Measurements from ENCODE around the gene ITGAV. TPM values are rescaled to one million over a fixed set of nuclear protein-coding genes. Genes with fewer than 3 reads are reported as not detected.

ITGAV gene
- total RNA-seq, 4 donors from 2014 or later = 28.9 to 67.0 (median 52.1) TPM

DNA sequence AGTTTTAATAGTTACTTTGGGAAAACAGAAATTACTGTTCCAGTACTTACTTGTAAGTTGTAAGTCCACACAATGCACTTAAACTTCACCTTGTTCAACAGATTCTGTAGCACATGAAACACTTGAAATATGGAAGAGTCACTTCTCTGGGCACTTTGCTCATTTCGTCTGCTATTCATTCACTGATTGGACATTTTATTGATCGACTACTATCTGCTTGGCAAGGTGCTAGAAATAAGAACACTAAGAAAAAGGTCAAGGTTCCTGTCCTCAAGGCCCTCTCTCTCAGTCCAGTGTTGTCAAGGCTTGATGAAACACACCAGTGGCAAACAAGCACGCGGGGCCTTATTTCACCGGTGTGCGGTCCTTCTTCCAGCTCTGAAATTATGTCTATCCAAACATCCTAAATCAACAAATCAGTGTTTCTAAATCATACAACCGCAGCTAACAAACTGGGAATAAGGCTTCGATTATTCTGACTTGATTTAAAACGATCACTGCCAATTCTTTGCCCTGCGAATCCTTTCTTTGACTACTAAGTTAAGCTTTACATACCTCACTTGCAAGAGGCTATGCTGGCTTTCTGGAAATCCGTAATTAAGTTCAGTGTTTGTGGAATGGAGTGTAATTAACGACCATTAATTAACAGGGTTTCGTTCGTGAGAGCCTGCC lies 780 bp upstream of the ITGAV start:
- H3K9me3 ChIP-seq = no peaks in the 10 kb centered on the region
- no peaks in the 10 kb centered on the region for H3K27me3 ChIP-seq
- no peaks in the 10 kb centered on the region for H3K36me3 ChIP-seq
- no peak for TF ChIP-seq POLR2AphosphoS5 (IDR thresholded peaks at IDR 0.05)
- no peak for TF ChIP-seq POLR2A (IDR thresholded peaks at IDR 0.05)
- no peak for TF ChIP-seq EP300 (IDR thresholded peaks at IDR 0.05; ENCODE audit: low read depth)
- TF ChIP-seq, protein P1, sequence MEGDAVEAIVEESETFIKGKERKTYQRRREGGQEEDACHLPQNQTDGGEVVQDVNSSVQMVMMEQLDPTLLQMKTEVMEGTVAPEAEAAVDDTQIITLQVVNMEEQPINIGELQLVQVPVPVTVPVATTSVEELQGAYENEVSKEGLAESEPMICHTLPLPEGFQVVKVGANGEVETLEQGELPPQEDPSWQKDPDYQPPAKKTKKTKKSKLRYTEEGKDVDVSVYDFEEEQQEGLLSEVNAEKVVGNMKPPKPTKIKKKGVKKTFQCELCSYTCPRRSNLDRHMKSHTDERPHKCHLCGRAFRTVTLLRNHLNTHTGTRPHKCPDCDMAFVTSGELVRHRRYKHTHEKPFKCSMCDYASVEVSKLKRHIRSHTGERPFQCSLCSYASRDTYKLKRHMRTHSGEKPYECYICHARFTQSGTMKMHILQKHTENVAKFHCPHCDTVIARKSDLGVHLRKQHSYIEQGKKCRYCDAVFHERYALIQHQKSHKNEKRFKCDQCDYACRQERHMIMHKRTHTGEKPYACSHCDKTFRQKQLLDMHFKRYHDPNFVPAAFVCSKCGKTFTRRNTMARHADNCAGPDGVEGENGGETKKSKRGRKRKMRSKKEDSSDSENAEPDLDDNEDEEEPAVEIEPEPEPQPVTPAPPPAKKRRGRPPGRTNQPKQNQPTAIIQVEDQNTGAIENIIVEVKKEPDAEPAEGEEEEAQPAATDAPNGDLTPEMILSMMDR (IDR thresholded peaks at IDR 0.05) = no peak
- peaks cover 6 to 24% (median 11%) of the 10 kb centered on the region in 4 donors for H3K4me1 ChIP-seq
- peak overlapping the region; percentile 96 for H3K27ac ChIP-seq
- intact Hi-C loops (cut with DNase I; ENCODE audit: low total_unique reads) (no loop called here), in situ Hi-C loops (cut with MboI; ENCODE audit: low pct_ligation_motif_present in 1 of 4, low pct_unique_long_range_greater_than_20kb in 1 of 4, low sequenced_read_pairs in 3 of 4) (no loop called here)
- H3K4me3 ChIP-seq = peak overlapping the region; percentile 77 to 92 (median 86)
- no peak for DNase-seq
- 23 to 25% methylated on average over 10 to 14 of the region's 14 CpGs for WGBS, 2 donors (ENCODE audit: low coverage in 1 of 2)

DNA sequence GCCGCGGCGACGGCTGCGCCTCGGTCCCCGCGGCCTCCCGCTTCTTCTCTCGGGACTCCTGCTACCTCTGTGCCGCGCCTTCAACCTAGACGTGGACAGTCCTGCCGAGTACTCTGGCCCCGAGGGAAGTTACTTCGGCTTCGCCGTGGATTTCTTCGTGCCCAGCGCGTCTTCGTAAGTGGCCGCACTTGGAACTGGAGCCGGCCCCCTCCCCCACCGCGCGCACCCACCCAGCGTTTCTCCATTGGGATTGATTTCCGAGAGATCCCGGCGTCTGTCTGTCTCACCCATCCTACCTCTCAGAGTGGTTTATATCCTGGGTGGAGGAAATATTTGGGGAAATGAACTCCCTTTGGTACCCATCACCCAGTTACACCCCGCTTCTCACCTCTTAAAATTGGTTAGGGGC lies 498 bp downstream of the ITGAV start:
- TF ChIP-seq, protein P1 (IDR thresholded peaks at IDR 0.05) = peak in 2 of 5 experiments; percentile 14 to 23
- no peak for TF ChIP-seq POLR2A (IDR thresholded peaks at IDR 0.05)
- intact Hi-C loops (cut with DNase I; ENCODE audit: low total_unique reads) = no loop called here
- Histone ChIP-seq H3K36me3 (no peaks in the 10 kb centered on the region), H3K4me1 (peaks cover 6 to 36% (median 15%) of the 10 kb centered on the region in 4 donors), H3K27me3 (no peaks in the 10 kb centered on the region), H3K9me3 (no peaks in the 10 kb centered on the region), H3K4me3 (peak overlapping the region; percentile 77 to 92 (median 86)), H3K27ac (peak overlapping the region; percentile 96)
- peak; percentile 41 for DNase-seq
- 1% methylated on average over 32 of the region's 32 CpGs; no CpG with 5 or more reads in 1 of the 2 donors for whole genome bisulfite sequencing, 2 donors (ENCODE audit: low coverage in 1 of 2)
- in situ Hi-C loops (cut with MboI; ENCODE audit: low pct_ligation_motif_present in 1 of 4, low pct_unique_long_range_greater_than_20kb in 1 of 4, low sequenced_read_pairs in 3 of 4) = no loop called here

DNA sequence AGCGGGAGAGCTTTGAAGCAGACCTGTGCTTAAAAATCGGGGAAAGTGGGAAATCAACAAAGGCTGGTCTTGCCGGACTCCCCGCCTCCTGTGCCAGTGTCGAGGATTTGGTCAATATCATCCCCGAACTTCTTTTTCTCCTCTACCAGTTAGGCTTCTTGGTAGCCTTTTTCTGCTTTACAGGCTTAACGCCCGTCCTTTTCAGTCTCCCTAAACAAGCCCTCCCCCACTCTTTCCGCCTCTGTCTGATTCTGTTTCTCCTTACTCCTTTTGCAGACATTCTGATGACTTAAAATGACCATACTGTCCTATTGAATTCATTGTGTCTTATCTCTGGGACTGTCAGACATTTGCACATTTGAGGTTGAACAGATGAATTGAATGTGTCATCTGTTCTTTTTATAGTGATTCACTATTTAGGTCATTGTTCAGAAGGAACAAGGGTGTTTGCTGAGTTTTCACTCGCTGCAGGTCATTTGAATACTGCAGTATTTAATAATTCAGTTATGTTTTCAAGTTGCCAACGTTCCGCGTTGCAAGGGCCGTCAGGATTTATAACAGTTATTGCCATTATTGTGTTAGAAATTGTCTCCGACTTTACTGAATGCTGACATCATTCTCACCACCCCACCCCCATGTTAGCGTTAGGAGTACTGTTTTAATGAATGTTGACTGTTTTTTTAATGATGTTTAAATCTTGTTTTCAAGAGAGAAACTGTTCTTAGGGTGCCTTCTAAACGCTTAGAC lies 1.1 kb downstream of the ITGAV start:
- H3K27ac ChIP-seq = peak overlapping the region; percentile 96
- peaks cover 6 to 37% (median 15%) of the 10 kb centered on the region in 4 donors for H3K4me1 ChIP-seq
- peak overlapping the region; percentile 77 to 92 (median 86) for H3K4me3 ChIP-seq
- no peaks in the 10 kb centered on the region for H3K9me3 ChIP-seq
- no peaks in the 10 kb centered on the region for H3K27me3 ChIP-seq
- in situ Hi-C loops (cut with MboI; ENCODE audit: low pct_ligation_motif_present in 1 of 4, low pct_unique_long_range_greater_than_20kb in 1 of 4, low sequenced_read_pairs in 3 of 4) (no loop called here), intact Hi-C loops (cut with DNase I; ENCODE audit: low total_unique reads) (no loop called here)
- H3K36me3 ChIP-seq = no peaks in the 10 kb centered on the region
- DNase-seq = peak; percentile 13
- 0 to 1% methylated on average over 16 to 17 of the region's 17 CpGs for WGBS, 2 donors (ENCODE audit: low coverage in 1 of 2)
- peak in 2 of 3 donors; percentile 43 to 57 for TF ChIP-seq POLR2AphosphoS5 (IDR thresholded peaks at IDR 0.05)
- TF ChIP-seq POLR2A (IDR thresholded peaks at IDR 0.05) = no peak

DNA sequence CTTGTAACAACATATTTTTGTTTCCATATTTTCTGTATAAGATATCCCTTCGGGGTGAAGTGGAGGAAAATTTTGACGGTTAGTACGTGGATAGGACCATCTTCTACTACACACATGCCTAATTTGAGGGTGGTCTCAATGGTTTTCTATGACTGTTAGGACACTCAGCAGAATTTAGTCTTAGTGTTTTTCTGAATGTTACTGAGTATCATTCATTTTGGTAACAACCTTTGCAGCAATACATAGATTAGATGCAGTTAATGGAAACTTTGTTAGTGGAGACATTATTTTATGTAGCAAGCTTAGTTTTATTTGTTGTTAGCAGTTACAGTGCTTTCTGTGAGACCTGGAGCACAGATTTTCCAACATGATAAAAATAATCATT lies 1.6 kb downstream of the ITGAV start:
- Histone ChIP-seq H3K27me3 (no peaks in the 10 kb centered on the region), H3K36me3 (no peaks in the 10 kb centered on the region), H3K9me3 (no peaks in the 10 kb centered on the region), H3K4me3 (peak overlapping the region in 3 of 4 donors; percentile 77 to 92 (median 83)), H3K4me1 (peaks cover 6 to 37% (median 15%) of the 10 kb centered on the region in 4 donors), H3K27ac (peak overlapping the region; percentile 96)
- 30% methylated on average over 3 of the region's 3 CpGs; no CpG with 5 or more reads in 1 of the 2 donors for WGBS, 2 donors (ENCODE audit: low coverage in 1 of 2)
- DNase-seq = no peak
- intact Hi-C loops (cut with DNase I; ENCODE audit: low total_unique reads) = no loop called here
- in situ Hi-C loops (cut with MboI; ENCODE audit: low pct_ligation_motif_present in 1 of 4, low pct_unique_long_range_greater_than_20kb in 1 of 4, low sequenced_read_pairs in 3 of 4) = no loop called here
- TF ChIP-seq, protein P1 (IDR thresholded peaks at IDR 0.05) = no peak
- TF ChIP-seq POLR2A (IDR thresholded peaks at IDR 0.05) (no peak), EP300 (IDR thresholded peaks at IDR 0.05; ENCODE audit: low read depth) (no peak), POLR2AphosphoS5 (IDR thresholded peaks at IDR 0.05) (no peak)
